Gastrocnemius medialis (tissue), 4 donors: ENCODE measurements around the gene CYTIP. TPM values are rescaled to one million over a fixed set of nuclear protein-coding genes. Genes with fewer than 3 reads are reported as not detected.
A peak's percentile ranks its signal among the peaks of the same experiment; 100 is the strongest.

Source experiments
- ATAC-seq, 2 donors: fragments of 150-250 bp; one replicate each; pipeline ENCODE4 v1.9.1; 2016
- DNase-seq, 2 donors: peaks; one replicate each; pipeline ENCODE4 v3.0.0-alpha.2; 2019
- H3K27ac ChIP-seq, 4 donors: fragments of 200-600 bp; sonication (generic); 1 replicate in 1 of 4; 2 replicates in 3 of 4; pipeline ENCODE4 v1.5.1; 2016 to 2018; ENCODE audit warnings: mild to moderate bottlenecking in 2 of 4, moderate library complexity in 1 of 4
- H3K27me3 ChIP-seq, 3 donors: fragments of 200-600 bp; sonication (generic) in 2 of 3; 1 replicate in 1 of 3; 2 replicates in 2 of 3; pipeline versions ENCODE4 v1.5.1 to v1.6.0; 2016 to 2019; ENCODE audit warnings: mild to moderate bottlenecking in 1 of 3, moderate library complexity in 1 of 3
- H3K36me3 ChIP-seq, 2 donors: fragments of 200-600 bp; sonication (generic) in 1 of 2; one replicate each; pipeline ENCODE4 v1.5.1; 2017 to 2018
- H3K4me1 ChIP-seq, 2 donors: fragments of 200-600 bp; sonication (generic) in 1 of 2; one replicate each; pipeline ENCODE4 v1.5.1; 2016 to 2017; ENCODE audit warnings: mild to moderate bottlenecking in 2 of 2
- H3K4me3 ChIP-seq, 4 donors: fragments of 200-600 bp; sonication (generic) in 3 of 4; 1 replicate in 1 of 4; 2 replicates in 3 of 4; pipeline ENCODE4 v1.5.1; 2016 to 2019; ENCODE audit warnings: mild to moderate bottlenecking in 2 of 4
- H3K9me3 ChIP-seq, 3 donors: fragments of 200-600 bp; sonication (generic) in 2 of 3; 1 replicate in 1 of 3; 2 replicates in 2 of 3; pipeline ENCODE4 v1.5.1; 2016 to 2019
- CTCF ChIP-seq, 5 experiments: fragments of 450-650 bp in 3 of 5; fragments of 200-600 bp in 2 of 5; sonication (generic) in 2 of 5; IDR thresholded peaks in 4 of 5; conservative IDR thresholded peaks in 1 of 5; 1 replicate in 4 of 5; 2 replicates in 1 of 5; pipeline ENCODE4 v1.5.1; 2016 to 2019; ENCODE audit warnings: antibody characterized with exemption in 5 of 5, mild to moderate bottlenecking in 3 of 5, moderate library complexity in 3 of 5
- POLR2A ChIP-seq, 2 donors: fragments of 450-650 bp; IDR thresholded peaks; one replicate each; pipeline ENCODE4 v1.6.1; 2017; ENCODE audit warnings: antibody characterized with exemption in 2 of 2, mild to moderate bottlenecking in 2 of 2, moderate library complexity in 2 of 2
- in situ Hi-C, 4 donors: fragments of 200-750 bp; cut with MboI; loops; one replicate each; pipeline versions ENCODE4 v1.15.0 to v1.8.0; 2017; ENCODE audit warnings: low sequenced_read_pairs in 4 of 4
- intact Hi-C: fragments of 100-400 bp; cut with DNase I; formaldehyde crosslinking; loops from one replicate; pipeline ENCODE4 v1.15.1; 2023; ENCODE audit warnings: low total_unique reads
- total RNA-seq, 4 donors: library from RNA; depleted of rRNA; stranded (reverse); fragments of >200 nt; gene quantifications; one replicate each; pipeline versions ENCODE4 v1.1.0 to v1.2.3, GENCODE V29; 2016

CYTIP gene
- total RNA-seq, 4 donors from 2014 or later, result 0.19 to 1.9 (median 1.6) TPM

GRCh38 chr2:157479081-157480027 lies 35.5 kb upstream of the CYTIP start:
- in situ Hi-C loops, result loop anchor here in 1 of 4 donors (25.0 kb wide), 1 partner anchor 283 kb away; no protein-coding TSS in a partner anchor
- Histone ChIP-seq H3K9me3 (no peaks in the 10 kb centered on the region), H3K27ac (no peak overlapping the region), H3K36me3 (no peaks in the 10 kb centered on the region), H3K27me3 (no peaks in the 10 kb centered on the region), H3K4me3 (no peak overlapping the region), H3K4me1 (peaks cover 9 to 16% of the 10 kb centered on the region in 2 donors)
- no peak for DNase-seq
- intact Hi-C loops, result no loop called here
- peak in 1 of 2 donors; percentile 43 for ATAC-seq
- TF ChIP-seq CTCF (IDR thresholded peaks at IDR 0.05 in 4 of 5, conservative IDR thresholded peaks at IDR 0.05 in 1 of 5) (no peak), POLR2A (IDR thresholded peaks at IDR 0.05) (no peak)

GRCh38 chr2:157477919-157478318 lies 34.0 kb upstream of the CYTIP start:
- Histone ChIP-seq H3K27me3 (no peaks in the 10 kb centered on the region), H3K4me3 (no peak overlapping the region), H3K9me3 (no peaks in the 10 kb centered on the region), H3K4me1 (peaks cover 9 to 16% of the 10 kb centered on the region in 2 donors), H3K27ac (no peak overlapping the region), H3K36me3 (no peaks in the 10 kb centered on the region)
- intact Hi-C loops (no loop called here), in situ Hi-C loops (loop anchor here in 1 of 4 donors (25.0 kb wide), 1 partner anchor 284 kb away; no protein-coding TSS in a partner anchor)
- TF ChIP-seq POLR2A (IDR thresholded peaks at IDR 0.05) (no peak), CTCF (IDR thresholded peaks at IDR 0.05 in 4 of 5, conservative IDR thresholded peaks at IDR 0.05 in 1 of 5) (no peak)
- ATAC-seq (no peak), DNase-seq (no peak)

GRCh38 chr2:157476953-157477709 lies 33.2 kb upstream of the CYTIP start:
- Histone ChIP-seq H3K9me3 (no peaks in the 10 kb centered on the region), H3K4me3 (no peak overlapping the region), H3K27ac (no peak overlapping the region), H3K27me3 (no peaks in the 10 kb centered on the region), H3K4me1 (peaks cover 9 to 16% of the 10 kb centered on the region in 2 donors), H3K36me3 (no peaks in the 10 kb centered on the region)
- TF ChIP-seq POLR2A (IDR thresholded peaks at IDR 0.05), result no peak
- no peak for TF ChIP-seq CTCF (IDR thresholded peaks at IDR 0.05 in 4 of 5, conservative IDR thresholded peaks at IDR 0.05 in 1 of 5)
- DNase-seq (no peak), ATAC-seq (no peak)
- intact Hi-C loops (no loop called here), in situ Hi-C loops (loop anchor here in 1 of 4 donors (25.0 kb wide), 1 partner anchor 285 kb away; no protein-coding TSS in a partner anchor)

GRCh38 chr2:157475722-157476390 lies 32.0 kb upstream of the CYTIP start:
- no peak for ATAC-seq
- no peak overlapping the region for H3K27ac ChIP-seq
- no peaks in the 10 kb centered on the region for H3K27me3 ChIP-seq
- no peaks in the 10 kb centered on the region for H3K36me3 ChIP-seq
- H3K9me3 ChIP-seq, result no peaks in the 10 kb centered on the region
- H3K4me1 ChIP-seq, result peaks cover 6 to 9% of the 10 kb centered on the region in 2 donors
- in situ Hi-C loops, result loop anchor here in 1 of 4 donors (25.0 kb wide), 1 partner anchor 286 kb away; no protein-coding TSS in a partner anchor
- TF ChIP-seq POLR2A (IDR thresholded peaks at IDR 0.05) (no peak), CTCF (IDR thresholded peaks at IDR 0.05 in 4 of 5, conservative IDR thresholded peaks at IDR 0.05 in 1 of 5) (no peak)
- DNase-seq, result no peak
- no peak overlapping the region for H3K4me3 ChIP-seq
- intact Hi-C loops, result no loop called here
